CD8-positive, alpha-beta memory T cell (primary cell): ENCODE measurements around the gene NEAT1. TPM values are rescaled to one million over a fixed set of nuclear protein-coding genes. Genes with fewer than 3 reads are reported as not detected.

ENCODE experiments used
- CTCF ChIA-PET: fragments of 350-600 bp; sonication (Branson Sonifier 250); formaldehyde crosslinking; loops from one replicate; lab custom pipeline; 2021; ENCODE audit warnings: antibody characterized with exemption; lab: Charles Lee
- POLR2A ChIA-PET: fragments of 350-600 bp; sonication (Branson Sonifier 250); formaldehyde crosslinking; loops from one replicate; lab custom pipeline; 2021; ENCODE audit warnings: antibody characterized with exemption; lab: Charles Lee
- DNase-seq, 5 donors: peaks; one replicate each; pipeline versions ENCODE4 v3.0.0 to v3.0.0-alpha.2; 2020 to 2022; ENCODE audit warnings: mixed read lengths in 1 of 5
- H3K27ac ChIP-seq: one replicate; pipeline ENCODE4 v1.7.0; 2013; ENCODE audit warnings: low read depth, mild to moderate bottlenecking, low read length, moderate library complexity
- H3K27me3 ChIP-seq: 2 replicates; pipeline ENCODE4 v1.7.0; 2013; ENCODE audit warnings: low read length, mild to moderate bottlenecking; ENCODE audit not compliant: insufficient read depth, poor library complexity, severe bottlenecking
- H3K36me3 ChIP-seq: 2 replicates; pipeline ENCODE4 v1.7.0; 2013; ENCODE audit warnings: mild to moderate bottlenecking, low read length, moderate library complexity; ENCODE audit not compliant: insufficient read depth
- H3K4me1 ChIP-seq: 2 replicates; pipeline ENCODE4 v1.7.0; 2013; ENCODE audit warnings: mild to moderate bottlenecking, low read length, moderate library complexity; ENCODE audit not compliant: insufficient read depth
- H3K4me3 ChIP-seq: 2 replicates; pipeline ENCODE4 v1.7.0; 2013; ENCODE audit warnings: mild to moderate bottlenecking, low read length
- H3K9me3 ChIP-seq: 2 replicates; pipeline ENCODE4 v1.7.0; 2013; ENCODE audit warnings: mild to moderate bottlenecking, low read length
- H3K27ac Mint-ChIP-seq, 8 donors: one replicate each; pipeline ENCODE4 v1.8.0; 2020 to 2021; ENCODE audit warnings: mixed read lengths in 8 of 8, mild to moderate bottlenecking in 6 of 8, inconsistent platforms in 3 of 8, moderate library complexity in 3 of 8
- H3K27me3 Mint-ChIP-seq, 2 donors: one replicate each; pipeline ENCODE4 v1.8.0; 2020 to 2021; ENCODE audit warnings: mixed read lengths in 2 of 2, mild to moderate bottlenecking in 1 of 2, moderate library complexity in 1 of 2
- H3K36me3 Mint-ChIP-seq, 3 donors: one replicate each; pipeline ENCODE4 v1.8.0; 2020 to 2021; ENCODE audit warnings: mixed read lengths in 3 of 3, inconsistent platforms in 1 of 3, mild to moderate bottlenecking in 1 of 3
- H3K4me1 Mint-ChIP-seq, 3 donors: one replicate each; pipeline ENCODE4 v1.8.0; 2020 to 2021; ENCODE audit warnings: mixed read lengths in 3 of 3, inconsistent platforms in 1 of 3, mild to moderate bottlenecking in 1 of 3
- H3K4me3 Mint-ChIP-seq, 7 donors: one replicate each; pipeline ENCODE4 v1.8.0; 2020 to 2021; ENCODE audit warnings: mixed read lengths in 7 of 7, mild to moderate bottlenecking in 6 of 7, moderate library complexity in 4 of 7, inconsistent platforms in 2 of 7
- H3K9me3 Mint-ChIP-seq, 5 donors: one replicate each; pipeline ENCODE4 v1.8.0; 2020 to 2022; ENCODE audit warnings: mixed read lengths in 5 of 5, mild to moderate bottlenecking in 3 of 5, moderate library complexity in 2 of 5, inconsistent platforms in 1 of 5
- polyA plus RNA-seq: library from polyadenylated mRNA; unstranded; fragments of 300-500 nt; fragmentation: Illumina TruSeq; gene quantifications from one replicate; pipeline ENCODE4 v1.2.3, GENCODE V29; 2021
- total RNA-seq, 2 experiments: library from RNA; stranded (reverse); gene quantifications; one replicate each; pipeline ENCODE4 v1.2.3, GENCODE V29; 2021

The NEAT1 gene
- total and polyA plus RNA-seq, 3 experiments from 2014 or later = 2.7 to 204 (median 196) TPM

DNA sequence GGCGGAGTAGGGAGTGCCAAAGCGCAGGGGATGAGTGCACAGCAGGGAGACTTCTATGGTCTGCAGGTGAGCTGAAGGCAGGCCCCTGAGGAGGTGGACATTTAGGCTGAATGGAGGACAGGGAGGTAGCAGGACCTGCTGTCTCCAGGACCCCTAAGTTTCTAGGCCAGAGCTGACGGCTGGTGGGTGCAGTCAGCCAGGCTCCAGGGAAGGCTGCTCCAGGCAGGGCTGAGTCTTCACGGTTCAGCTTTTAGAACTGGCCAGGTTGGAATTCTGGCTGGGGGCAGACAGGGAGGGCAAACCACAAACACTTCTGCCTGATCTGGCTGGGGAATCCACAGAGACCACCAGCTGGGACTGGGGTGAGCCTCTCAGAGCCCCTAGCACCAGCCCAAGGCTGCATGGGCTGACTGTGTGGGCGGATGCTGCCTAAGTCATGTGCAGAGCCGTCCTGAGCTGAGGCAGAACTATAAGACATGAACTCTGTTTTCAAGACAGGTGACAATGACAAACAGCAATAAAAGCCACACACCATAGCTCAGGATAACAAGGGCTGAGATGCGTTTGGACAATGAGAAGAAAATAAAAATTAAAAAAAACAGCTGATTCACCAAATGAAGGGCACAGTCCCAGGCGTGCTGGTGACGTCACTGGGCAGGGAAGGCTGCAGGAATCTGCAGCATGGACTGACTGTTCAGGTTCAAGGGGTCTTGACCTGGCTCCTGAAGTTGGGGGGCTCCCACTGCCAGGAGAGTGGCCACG, 65.9 kb downstream of the NEAT1 start:
- H3K27me3 Mint-ChIP-seq = peaks cover 0 to 3% of the 10 kb centered on the region in 2 donors
- ChIA-PET POLR2A (interaction anchor here (0.6 to 2.0 kb wide), 6 partner anchors 8 to 21 kb away, joined by 3 to 14 read pairs (median 6); partner anchors contain the start of gene MALAT1), CTCF (interaction anchor here (0.7 to 3.8 kb wide), 4 partner anchors 10 to 69 kb away, joined by 3 to 19 read pairs (median 4); partner anchors contain the start of gene MALAT1)
- no peaks in the 10 kb centered on the region for H3K36me3 ChIP-seq
- H3K27me3 ChIP-seq = no peaks in the 10 kb centered on the region
- H3K27ac Mint-ChIP-seq = peak overlapping the region in 1 of 8 donors; percentile 44
- no peaks in the 10 kb centered on the region for H3K4me1 ChIP-seq
- H3K4me1 Mint-ChIP-seq = peaks cover 0 to 7% (median 2%) of the 10 kb centered on the region in 3 donors
- no peaks in the 10 kb centered on the region for H3K9me3 ChIP-seq
- H3K4me3 Mint-ChIP-seq = no peak overlapping the region
- DNase-seq = peak in 1 of 5 donors; percentile 15
- no peak overlapping the region for H3K27ac ChIP-seq
- H3K36me3 Mint-ChIP-seq = no peaks in the 10 kb centered on the region
- no peaks in the 10 kb centered on the region for H3K9me3 Mint-ChIP-seq
- no peak overlapping the region for H3K4me3 ChIP-seq

DNA sequence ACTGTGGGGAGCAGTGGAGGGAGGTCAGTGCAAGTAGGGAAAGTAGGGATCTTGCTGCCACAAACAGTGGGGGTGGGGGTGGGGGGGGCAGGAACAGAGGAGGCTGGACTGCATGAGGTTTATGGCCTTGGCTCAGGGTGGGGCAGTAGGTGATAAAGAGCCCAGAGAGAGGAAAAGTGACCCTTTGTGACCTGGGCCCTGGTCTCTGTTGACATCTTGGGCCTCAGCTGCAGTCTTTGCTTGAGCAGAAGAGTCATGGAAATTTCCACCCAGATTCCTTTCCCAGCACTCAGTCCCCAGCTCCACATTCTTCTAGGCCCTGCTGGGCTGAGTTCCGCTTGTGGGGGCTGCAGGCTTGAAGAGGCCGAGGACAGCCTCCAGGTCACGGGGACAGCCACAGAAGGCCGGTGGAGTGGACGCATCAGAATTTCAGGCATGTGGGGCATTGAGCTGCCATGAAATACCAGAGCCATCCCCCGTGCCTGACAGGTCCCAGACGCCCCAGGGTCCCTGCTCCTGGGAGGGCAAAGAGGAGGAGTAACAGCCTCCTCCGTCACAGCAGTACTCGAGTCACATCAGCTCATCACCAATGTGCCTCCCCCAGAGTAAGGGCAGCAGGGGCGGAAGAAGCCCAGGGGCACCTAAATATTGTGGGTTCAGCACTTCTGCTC, 66.6 kb downstream of the NEAT1 start:
- Mint-ChIP-seq H3K4me3 (no peak overlapping the region), H3K27me3 (peaks cover 0 to 3% of the 10 kb centered on the region in 2 donors), H3K9me3 (no peaks in the 10 kb centered on the region), H3K36me3 (no peaks in the 10 kb centered on the region), H3K27ac (no peak overlapping the region), H3K4me1 (peaks cover 0 to 7% (median 2%) of the 10 kb centered on the region in 3 donors)
- H3K9me3 ChIP-seq = no peaks in the 10 kb centered on the region
- no peak overlapping the region for H3K4me3 ChIP-seq
- no peak for DNase-seq
- H3K36me3 ChIP-seq = no peaks in the 10 kb centered on the region
- no peak overlapping the region for H3K27ac ChIP-seq
- CTCF ChIA-PET = interaction anchor here (0.7 to 3.8 kb wide), 4 partner anchors 9 to 69 kb away, joined by 3 to 19 read pairs (median 4); partner anchors contain the start of gene MALAT1
- no peaks in the 10 kb centered on the region for H3K4me1 ChIP-seq
- POLR2A ChIA-PET = interaction anchor here (0.6 to 2.0 kb wide), 4 partner anchors 12 to 20 kb away, joined by 3 to 10 read pairs (median 6); no protein-coding TSS in a partner anchor
- no peaks in the 10 kb centered on the region for H3K27me3 ChIP-seq

DNA sequence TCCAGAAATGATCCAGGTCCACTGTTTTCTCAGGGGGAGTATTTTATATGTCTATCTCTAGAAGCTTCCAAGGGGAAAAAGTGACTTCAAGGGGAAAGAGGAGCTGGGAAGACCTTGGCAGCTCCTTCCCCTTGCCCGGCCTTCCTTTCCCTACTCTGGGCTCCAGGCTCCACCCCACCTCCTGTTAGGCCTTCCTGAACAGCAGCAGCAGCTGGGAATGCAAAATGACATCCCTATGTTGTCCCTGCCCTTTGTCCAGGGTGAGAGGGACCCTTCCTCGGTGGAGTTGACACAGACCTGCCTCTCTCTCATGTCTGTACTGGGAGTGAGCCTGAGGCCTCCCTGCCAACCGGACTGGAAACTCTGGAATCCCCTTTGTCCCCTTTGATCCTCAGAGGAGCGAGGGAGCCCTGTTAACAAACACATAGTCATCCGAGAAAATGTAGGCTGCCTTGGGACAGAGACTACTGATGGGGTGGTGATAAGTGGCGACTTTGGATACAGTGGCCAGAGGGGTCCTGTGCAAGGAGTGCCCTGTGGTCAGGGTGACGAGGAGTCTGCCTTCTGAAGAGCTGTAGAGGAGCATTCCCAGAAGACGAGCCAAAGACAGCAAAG, 67.2 kb downstream of the NEAT1 start:
- ChIA-PET CTCF (interaction anchor here (3.8 kb wide), 1 partner anchor 9 kb away, joined by 19 read pairs; the partner anchor contains the start of gene MALAT1), POLR2A (interaction anchor here (1.0 to 2.0 kb wide), 2 partner anchors 10 to 12 kb away, joined by 4 to 8 read pairs; partner anchors contain the start of gene MALAT1)
- Mint-ChIP-seq H3K4me1 (peaks cover 0 to 10% (median 2%) of the 10 kb centered on the region in 3 donors), H3K27me3 (peaks cover 0 to 3% of the 10 kb centered on the region in 2 donors), H3K4me3 (no peak overlapping the region), H3K27ac (peak overlapping the region in 1 of 8 donors; percentile 38), H3K36me3 (no peaks in the 10 kb centered on the region), H3K9me3 (no peaks in the 10 kb centered on the region)
- H3K4me1 ChIP-seq = no peaks in the 10 kb centered on the region
- H3K27ac ChIP-seq = no peak overlapping the region
- no peaks in the 10 kb centered on the region for H3K27me3 ChIP-seq
- H3K4me3 ChIP-seq = no peak overlapping the region
- DNase-seq = no peak
- no peaks in the 10 kb centered on the region for H3K9me3 ChIP-seq
- H3K36me3 ChIP-seq = no peaks in the 10 kb centered on the region

DNA sequence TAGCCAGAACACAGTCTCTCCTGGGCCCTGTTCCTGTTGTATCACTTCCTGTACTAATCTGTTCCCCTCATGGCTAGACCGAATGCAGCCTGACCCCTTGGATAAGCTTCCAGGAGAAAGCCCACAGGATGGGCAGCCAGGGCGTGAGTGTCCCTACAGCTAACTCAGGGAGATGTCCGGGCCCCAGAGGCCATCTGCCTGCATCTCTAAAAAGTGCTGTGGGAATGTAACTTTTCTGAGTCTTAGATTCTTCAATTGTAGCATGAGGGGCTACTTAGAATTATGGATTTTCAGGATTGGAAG, 68.5 kb downstream of the NEAT1 start:
- Histone ChIP-seq H3K27me3 (no peaks in the 10 kb centered on the region), H3K9me3 (no peaks in the 10 kb centered on the region), H3K4me1 (peaks cover 5% of the 10 kb centered on the region), H3K4me3 (no peak overlapping the region), H3K36me3 (no peaks in the 10 kb centered on the region), H3K27ac (no peak overlapping the region)
- ChIA-PET POLR2A (interaction anchor here (0.5 to 1.2 kb wide), 2 partner anchors 19 to 49 kb away, joined by 3 to 6 read pairs; no protein-coding TSS in a partner anchor), CTCF (interaction anchor here (10.2 kb wide), 1 partner anchor 15 kb away, joined by 132 read pairs; no protein-coding TSS in a partner anchor)
- Mint-ChIP-seq H3K36me3 (no peaks in the 10 kb centered on the region), H3K9me3 (no peaks in the 10 kb centered on the region), H3K4me1 (peaks cover 1 to 16% (median 3%) of the 10 kb centered on the region in 3 donors), H3K27me3 (peaks cover 0 to 3% of the 10 kb centered on the region in 2 donors), H3K27ac (peak overlapping the region in 1 of 8 donors; percentile 52), H3K4me3 (no peak overlapping the region)
- DNase-seq = no peak

DNA sequence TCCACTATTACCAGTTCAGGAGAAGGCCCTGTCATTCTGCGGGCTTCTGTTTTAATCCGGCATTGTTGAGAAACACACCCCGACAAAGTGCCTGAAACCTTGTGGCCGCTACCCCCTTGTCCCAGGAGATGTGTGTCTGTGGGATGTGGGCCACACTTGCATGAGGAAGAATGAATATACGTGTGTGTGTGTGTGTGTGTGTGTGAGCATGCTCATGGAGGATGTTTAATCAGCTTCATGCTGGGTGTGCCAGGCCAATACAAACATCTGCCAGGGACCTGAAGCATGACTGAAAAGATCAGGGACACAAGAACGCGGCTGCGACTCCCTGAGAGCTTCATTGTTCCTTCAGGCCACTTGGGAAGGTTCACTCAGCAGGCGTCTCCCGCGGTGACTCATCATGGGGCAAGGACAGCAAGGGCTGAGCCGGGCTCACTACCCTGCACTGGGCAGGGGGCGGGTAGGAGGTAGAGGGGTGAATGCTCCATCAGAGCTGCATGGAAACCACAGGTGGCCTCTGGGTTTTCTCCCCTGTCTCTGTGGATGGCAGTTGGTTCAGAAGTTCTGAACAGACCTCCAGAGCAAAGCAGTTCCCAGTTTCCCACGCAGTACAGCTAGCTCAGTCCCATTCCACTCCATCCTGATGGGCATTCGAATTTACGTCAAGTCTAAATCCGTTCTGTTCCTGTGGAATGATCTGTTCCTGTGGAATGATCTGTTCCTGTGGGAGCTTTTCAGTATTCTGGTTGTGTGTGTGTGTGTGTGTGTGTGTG, 69.2 kb downstream of the NEAT1 start:
- H3K4me1 Mint-ChIP-seq = peaks cover 8 to 22% (median 10%) of the 10 kb centered on the region in 3 donors
- no peaks in the 10 kb centered on the region for H3K36me3 Mint-ChIP-seq
- Histone ChIP-seq H3K27me3 (no peaks in the 10 kb centered on the region), H3K9me3 (no peaks in the 10 kb centered on the region), H3K4me3 (no peak overlapping the region), H3K4me1 (peaks cover 11% of the 10 kb centered on the region), H3K36me3 (no peaks in the 10 kb centered on the region), H3K27ac (peak overlapping the region; percentile 76)
- ChIA-PET CTCF (interaction anchor here (10.2 to 21.4 kb wide), 2 partner anchors 15 to 72 kb away, joined by 132 to 448 read pairs; partner anchors contain the start of gene NEAT1), POLR2A (interaction anchor here (1.2 kb wide), 1 partner anchor 50 kb away, joined by 3 read pairs; no protein-coding TSS in a partner anchor)
- no peak overlapping the region for H3K4me3 Mint-ChIP-seq
- H3K27ac Mint-ChIP-seq = peak overlapping the region in 2 of 8 donors; percentile 42 to 52
- H3K9me3 Mint-ChIP-seq = no peaks in the 10 kb centered on the region
- DNase-seq = no peak
- peaks cover 0 to 3% of the 10 kb centered on the region in 2 donors for H3K27me3 Mint-ChIP-seq

DNA sequence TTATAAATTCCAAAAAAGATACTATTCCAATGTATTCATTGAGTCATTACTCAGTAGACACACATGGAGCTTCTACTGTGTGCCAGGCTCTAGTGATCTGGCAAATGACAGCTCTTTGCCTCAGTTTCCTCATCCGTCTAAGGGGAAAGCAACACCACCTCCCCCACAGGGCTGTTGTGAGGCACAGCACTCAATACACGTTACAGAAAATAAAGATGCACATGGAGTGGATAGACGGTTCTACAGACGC, 69.7 kb downstream of the NEAT1 start:
- peak overlapping the region; percentile 76 for H3K27ac ChIP-seq
- peaks cover 16% of the 10 kb centered on the region for H3K4me1 ChIP-seq

More for the DNA sequence above, 69.7 kb downstream of the NEAT1 start:
- peaks cover 13 to 28% (median 15%) of the 10 kb centered on the region in 3 donors for H3K4me1 Mint-ChIP-seq
- POLR2A ChIA-PET = interaction anchor here (1.2 kb wide), 1 partner anchor 10 kb away, joined by 3 read pairs; no protein-coding TSS in a partner anchor
- no peaks in the 10 kb centered on the region for H3K9me3 Mint-ChIP-seq
- H3K27ac Mint-ChIP-seq = peak overlapping the region in 2 of 8 donors; percentile 42 to 89
- no peak overlapping the region for H3K4me3 Mint-ChIP-seq
- Histone ChIP-seq H3K9me3 (no peaks in the 10 kb centered on the region), H3K36me3 (no peaks in the 10 kb centered on the region), H3K4me3 (no peak overlapping the region), H3K27me3 (no peaks in the 10 kb centered on the region)
- DNase-seq = no peak
- no peaks in the 10 kb centered on the region for H3K36me3 Mint-ChIP-seq
- CTCF ChIA-PET = interaction anchor here (10.2 to 21.4 kb wide), 2 partner anchors 16 to 72 kb away, joined by 132 to 448 read pairs; partner anchors contain the start of gene NEAT1
- H3K27me3 Mint-ChIP-seq = peaks cover 0 to 3% of the 10 kb centered on the region in 2 donors
